Breast epithelium (tissue), 3 donors: ENCODE data around the gene TES.

Experiments
- CTCF ChIP-seq, 3 donors: fragments of 450-650 bp; IDR thresholded peaks; one replicate each; pipeline ENCODE4 v1.5.1; 2016 to 2017; ENCODE audit warnings: antibody characterized with exemption in 3 of 3, mild to moderate bottlenecking in 3 of 3, moderate library complexity in 3 of 3
- POLR2A ChIP-seq: fragments of 450-650 bp; IDR thresholded peaks from one replicate; pipeline ENCODE4 v1.6.1; 2016; ENCODE audit warnings: antibody characterized with exemption, mild to moderate bottlenecking, moderate library complexity

DNA sequence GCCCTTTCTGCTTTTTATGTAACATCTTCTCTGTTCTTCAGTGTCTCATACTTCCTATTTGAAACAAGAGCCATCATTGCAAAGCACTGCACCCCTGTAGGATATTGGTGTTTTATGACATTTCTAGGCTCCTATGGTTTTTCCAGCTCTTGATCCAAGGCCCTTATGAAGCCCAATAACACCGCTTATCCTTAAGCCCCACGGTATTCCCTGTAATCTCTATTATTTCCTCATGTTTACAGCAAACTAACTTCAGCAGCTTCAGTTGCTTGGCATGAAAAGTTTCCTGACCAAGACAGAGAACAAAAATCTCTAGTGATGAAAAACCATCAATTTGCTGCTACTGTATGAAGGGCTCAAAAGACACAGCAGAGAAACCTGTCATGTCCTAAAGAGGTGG, 34.1 kb upstream of the TES start:
- TF ChIP-seq CTCF (IDR thresholded peaks at IDR 0.05) (no peak), POLR2A (no peak)
